ENCODE measurements around the gene AGER. TPM values are rescaled to one million over a fixed set of nuclear protein-coding genes. Genes with fewer than 3 reads are reported as not detected.
A peak's percentile ranks its signal among the peaks of the same experiment; 100 is the strongest.

Gene AGER
- polyA plus RNA-seq, 1 donor from 2014 or later, result 0.58 TPM

GRCh38 chr6:32183483-32184083, 470 bp downstream of the AGER start:
- peaks cover 5% of the 10 kb centered on the region for H3K36me3 Mint-ChIP-seq
- H3K9me3 Mint-ChIP-seq, result no peaks in the 10 kb centered on the region
- H3K27me3 Mint-ChIP-seq, result no peaks in the 10 kb centered on the region
- H3K27ac Mint-ChIP-seq, result peak overlapping the region in 1 of 3 donors; percentile 85
- peaks cover 18 to 38% (median 37%) of the 10 kb centered on the region in 3 donors for H3K4me1 Mint-ChIP-seq
- peak overlapping the region in 1 of 4 donors; percentile 74 for H3K4me3 Mint-ChIP-seq

GRCh38 chr6:32183030-32183429, 1.0 kb downstream of the AGER start:
- H3K27me3 Mint-ChIP-seq, result no peaks in the 10 kb centered on the region
- H3K4me1 Mint-ChIP-seq, result peaks cover 15 to 38% (median 35%) of the 10 kb centered on the region in 3 donors
- H3K4me3 Mint-ChIP-seq, result no peak overlapping the region
- no peak overlapping the region for H3K27ac Mint-ChIP-seq
- no peaks in the 10 kb centered on the region for H3K9me3 Mint-ChIP-seq
- H3K36me3 Mint-ChIP-seq, result peaks cover 5% of the 10 kb centered on the region

- Mint-ChIP-seq H3K36me3 (peaks cover 5% of the 10 kb centered on the region), H3K9me3 (no peaks in the 10 kb centered on the region), H3K27me3 (no peaks in the 10 kb centered on the region), H3K4me1 (peaks cover 17 to 37% (median 35%) of the 10 kb centered on the region in 3 donors), H3K4me3 (no peak overlapping the region), H3K27ac (no peak overlapping the region)
Observed at GRCh38 chr6:32182555-32182981, 1.5 kb downstream of the AGER start.

GRCh38 chr6:32181915-32182529, 2.0 kb downstream of the AGER start:
- H3K9me3 Mint-ChIP-seq, result no peaks in the 10 kb centered on the region
- peaks cover 23 to 35% (median 32%) of the 10 kb centered on the region in 3 donors for H3K4me1 Mint-ChIP-seq
- no peak overlapping the region for H3K27ac Mint-ChIP-seq
- no peaks in the 10 kb centered on the region for H3K27me3 Mint-ChIP-seq
- H3K4me3 Mint-ChIP-seq, result no peak overlapping the region
- H3K36me3 Mint-ChIP-seq, result peaks cover 5% of the 10 kb centered on the region

GRCh38 chr6:32181148-32181702, 2.8 kb downstream of the AGER start:
- peaks cover 5% of the 10 kb centered on the region for H3K36me3 Mint-ChIP-seq
- no peak overlapping the region for H3K4me3 Mint-ChIP-seq
- H3K4me1 Mint-ChIP-seq, result peaks cover 22 to 37% (median 33%) of the 10 kb centered on the region in 3 donors
- no peaks in the 10 kb centered on the region for H3K27me3 Mint-ChIP-seq
- no peaks in the 10 kb centered on the region for H3K9me3 Mint-ChIP-seq
- H3K27ac Mint-ChIP-seq, result no peak overlapping the region

- Mint-ChIP-seq H3K27ac (peak overlapping the region in 2 of 3 donors; percentile 50 to 54), H3K27me3 (no peaks in the 10 kb centered on the region), H3K4me3 (peak overlapping the region in 3 of 4 donors; percentile 0 to 75 (median 42)), H3K9me3 (no peaks in the 10 kb centered on the region), H3K36me3 (peaks cover 5% of the 10 kb centered on the region), H3K4me1 (peaks cover 17 to 40% (median 29%) of the 10 kb centered on the region in 3 donors)
Observed at GRCh38 chr6:32179766-32180405, 4.2 kb downstream of the AGER start.

- Mint-ChIP-seq H3K36me3 (peaks cover 5% of the 10 kb centered on the region), H3K4me3 (peak overlapping the region; percentile 72 to 95 (median 93)), H3K27ac (peak overlapping the region; percentile 94 to 99 (median 98)), H3K27me3 (no peaks in the 10 kb centered on the region), H3K9me3 (no peaks in the 10 kb centered on the region), H3K4me1 (peaks cover 22 to 50% (median 31%) of the 10 kb centered on the region in 3 donors)
Observed at GRCh38 chr6:32178547-32179440, 5.3 kb downstream of the AGER start.

GRCh38 chr6:32177788-32178546, 6.1 kb downstream of the AGER start, which contains the start of gene RNF5:
TSS of gene RNF5 (plus strand) at chr6:32178405. CDS start at chr6:32178512, 107 bp downstream.
- no peaks in the 10 kb centered on the region for H3K9me3 Mint-ChIP-seq
- H3K36me3 Mint-ChIP-seq, result peaks cover 5% of the 10 kb centered on the region
- peak within 1 kb of the TSS; percentile 94 to 99 (median 98) for H3K27ac Mint-ChIP-seq
- H3K27me3 Mint-ChIP-seq, result no peaks in the 10 kb centered on the region
- peak within 1 kb of the TSS; percentile 72 to 95 (median 93) for H3K4me3 Mint-ChIP-seq
- peaks cover 22 to 54% (median 31%) of the 10 kb centered on the region in 3 donors for H3K4me1 Mint-ChIP-seq

- peaks cover 5% of the 10 kb centered on the region for H3K36me3 Mint-ChIP-seq
- H3K9me3 Mint-ChIP-seq, result no peaks in the 10 kb centered on the region
- H3K4me1 Mint-ChIP-seq, result peaks cover 22 to 56% (median 30%) of the 10 kb centered on the region in 3 donors
- H3K27me3 Mint-ChIP-seq, result no peaks in the 10 kb centered on the region
- H3K4me3 Mint-ChIP-seq, result peak overlapping the region; percentile 72 to 95 (median 93)
- peak overlapping the region; percentile 94 to 99 (median 98) for H3K27ac Mint-ChIP-seq
Observed at GRCh38 chr6:32177183-32177787, 6.8 kb downstream of the AGER start.

- peaks cover 5% of the 10 kb centered on the region for H3K36me3 Mint-ChIP-seq
- H3K4me3 Mint-ChIP-seq, result peak overlapping the region; percentile 72 to 95 (median 93)
- peaks cover 22 to 56% (median 30%) of the 10 kb centered on the region in 3 donors for H3K4me1 Mint-ChIP-seq
- no peaks in the 10 kb centered on the region for H3K27me3 Mint-ChIP-seq
- peak overlapping the region; percentile 94 to 99 (median 98) for H3K27ac Mint-ChIP-seq
- H3K9me3 Mint-ChIP-seq, result no peaks in the 10 kb centered on the region
Observed at GRCh38 chr6:32176476-32177182, 7.4 kb downstream of the AGER start.

GRCh38 chr6:32175711-32176475, 8.2 kb downstream of the AGER start, which contains the start of gene AGPAT1:
TSS of gene AGPAT1 (minus strand) at chr6:32176084. CDS start at chr6:32171496, 4,588 bp downstream.
- peak within 1 kb of the TSS; percentile 94 to 99 (median 98) for H3K27ac Mint-ChIP-seq
- H3K4me3 Mint-ChIP-seq, result peak within 1 kb of the TSS; percentile 72 to 95 (median 89)

GRCh38 chr6:32175322-32175710, 8.7 kb downstream of the AGER start:
- Mint-ChIP-seq H3K36me3 (no peaks in the 10 kb centered on the region), H3K27ac (peak overlapping the region in 1 of 3 donors; percentile 98), H3K4me3 (peak overlapping the region; percentile 55 to 95 (median 89)), H3K4me1 (peaks cover 22 to 53% (median 25%) of the 10 kb centered on the region in 3 donors), H3K9me3 (no peaks in the 10 kb centered on the region), H3K27me3 (no peaks in the 10 kb centered on the region)

More at GRCh38 chr6:32175711-32176475, 8.2 kb downstream of the AGER start, which contains the start of gene AGPAT1:
- H3K9me3 Mint-ChIP-seq, result no peaks in the 10 kb centered on the region
- H3K36me3 Mint-ChIP-seq, result peaks cover 5% of the 10 kb centered on the region
- no peaks in the 10 kb centered on the region for H3K27me3 Mint-ChIP-seq
- H3K4me1 Mint-ChIP-seq, result peaks cover 22 to 56% (median 30%) of the 10 kb centered on the region in 3 donors
